Inferior parietal cortex (tissue), 1 donor: Measurements from ENCODE around the gene OR13J1.
"Not testable (repeated sequence)": the region's sequence is repeated elsewhere in the genome, so short reads cannot be mapped to it uniquely, and the experiment has no call there.

ENCODE experiments used
- DNase-seq: peaks from one replicate; pipeline ENCODE4 v3.0.0-alpha.2; 2016; ENCODE audit errors: extremely low spot score

Gene OR13J1

DNA sequence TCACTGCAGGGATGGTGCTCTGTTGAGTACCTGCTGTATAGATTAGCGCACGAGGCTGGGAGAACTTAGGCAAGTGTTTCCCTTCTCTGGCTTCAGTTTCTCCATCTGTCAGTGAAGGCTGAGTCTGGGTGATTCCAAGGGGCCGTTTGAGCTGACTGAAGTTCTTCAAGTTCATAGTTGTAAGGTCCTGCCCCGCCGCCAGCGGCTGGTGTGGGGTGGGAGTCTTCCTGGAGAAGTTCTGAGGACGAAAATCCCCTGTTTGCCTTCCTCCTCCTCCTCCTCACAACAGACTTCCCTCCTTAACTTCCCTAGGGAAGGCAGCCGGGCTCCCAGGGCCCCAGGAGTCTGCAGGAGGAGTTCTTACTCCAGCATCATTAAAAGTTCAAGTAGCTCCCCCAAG is 34.1 kb upstream of the OR13J1 start:
- no peak for DNase-seq

- peak; percentile 71 for DNase-seq
These were observed 32.8 kb upstream of the OR13J1 start for GRCh38 chr9:35903049-35903448.

DNA sequence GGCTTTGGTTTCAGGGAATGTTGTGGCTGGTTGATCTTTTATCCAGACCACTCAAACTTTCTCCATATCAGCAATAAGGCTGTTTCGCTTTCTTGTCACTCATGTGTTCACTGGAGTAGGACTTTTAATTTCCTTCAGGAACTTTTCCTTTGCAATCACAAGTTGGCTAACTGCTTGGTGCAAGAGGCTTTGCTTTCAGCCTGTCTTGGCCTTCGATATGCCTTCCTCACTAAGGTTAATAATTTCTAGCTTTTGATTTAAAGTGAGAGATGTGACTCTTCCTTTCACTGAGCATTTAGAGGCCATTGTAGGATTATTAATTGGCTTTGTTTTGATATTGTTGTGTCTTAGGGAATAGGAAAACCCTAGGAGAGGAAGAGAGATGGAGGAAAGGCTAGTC is 28.8 kb upstream of the OR13J1 start:
- DNase-seq: no peak

DNA sequence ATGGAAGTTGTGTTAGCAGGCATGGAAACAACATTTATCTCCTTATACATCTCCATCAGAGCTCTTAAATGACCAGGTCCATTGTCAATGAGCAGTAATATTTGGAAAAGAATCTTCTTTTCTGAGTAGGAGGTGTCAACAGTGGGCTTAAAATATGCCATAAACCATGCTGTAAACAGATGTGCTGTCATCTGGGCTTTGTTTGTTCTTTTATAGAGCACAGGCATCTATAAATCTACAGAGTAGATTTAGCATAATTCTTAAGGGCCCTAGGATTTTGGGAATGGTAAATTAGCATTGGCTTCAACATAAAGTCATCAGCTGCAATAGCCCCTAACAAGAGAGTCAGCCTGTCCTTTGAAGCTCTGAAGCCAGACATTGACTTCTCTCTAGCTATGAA is 28.1 kb upstream of the OR13J1 start:
- no peak for DNase-seq

- not testable (repeated sequence) for DNase-seq
These were observed 27.3 kb upstream of the OR13J1 start for GRCh38 chr9:35897376-35898099.

DNA sequence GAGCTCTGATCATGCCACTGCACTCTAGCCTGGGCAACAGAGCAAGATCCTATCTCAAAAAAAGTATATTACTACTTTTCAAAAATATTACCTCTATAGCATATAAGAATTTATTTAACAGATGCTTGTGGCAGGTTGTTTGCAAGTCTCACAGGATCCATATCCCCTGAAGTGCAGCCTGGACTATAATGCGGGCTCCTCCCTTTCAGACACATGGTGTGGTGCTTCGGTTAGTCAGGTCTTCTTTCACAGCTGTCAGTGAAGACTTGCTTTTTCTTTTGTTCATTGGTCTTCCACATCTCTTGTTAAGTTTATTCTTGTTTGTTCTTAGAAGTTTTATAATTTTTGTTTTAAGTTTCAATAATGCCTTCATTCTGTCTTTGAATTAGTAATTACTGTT is 26.4 kb upstream of the OR13J1 start:
- DNase-seq: no peak

- no peak for DNase-seq
These were observed 21.9 kb upstream of the OR13J1 start for GRCh38 chr9:35892051-35892450.

- DNase-seq: no peak
These were observed 21.4 kb upstream of the OR13J1 start for GRCh38 chr9:35891646-35892045.

- not testable (repeated sequence) for DNase-seq
These were observed 14.7 kb upstream of the OR13J1 start for GRCh38 chr9:35884908-35885307.

- DNase-seq: no peak
These were observed 12.8 kb upstream of the OR13J1 start for GRCh38 chr9:35882996-35883395.

- peak; percentile 89 for DNase-seq
These were observed 12.2 kb upstream of the OR13J1 start for GRCh38 chr9:35882263-35882848.

DNA sequence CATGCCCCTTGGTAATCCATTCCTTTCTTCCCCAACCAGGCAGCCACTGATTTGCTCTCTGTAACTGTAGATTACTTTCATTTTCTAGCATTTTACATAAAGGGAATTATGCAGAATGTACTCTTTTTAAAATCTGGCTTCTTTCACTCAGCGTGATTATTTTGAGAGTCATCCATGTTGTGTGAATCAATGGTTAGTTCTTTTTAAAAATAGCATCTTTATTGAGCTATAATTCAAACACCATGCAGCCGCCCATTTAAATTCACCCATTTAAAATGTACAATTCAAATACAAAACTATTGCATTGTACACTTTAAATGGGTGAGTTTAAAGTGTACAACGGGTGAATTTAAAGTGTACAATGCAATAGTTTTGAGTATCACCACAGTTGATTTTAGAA is 2.3 kb upstream of the OR13J1 start:
- DNase-seq: no peak

- no peak for DNase-seq
These were observed 1.3 kb upstream of the OR13J1 start for GRCh38 chr9:35871545-35871944.

- DNase-seq: no peak
These were observed 482 bp downstream of the OR13J1 start for GRCh38 chr9:35869621-35870216.

DNA sequence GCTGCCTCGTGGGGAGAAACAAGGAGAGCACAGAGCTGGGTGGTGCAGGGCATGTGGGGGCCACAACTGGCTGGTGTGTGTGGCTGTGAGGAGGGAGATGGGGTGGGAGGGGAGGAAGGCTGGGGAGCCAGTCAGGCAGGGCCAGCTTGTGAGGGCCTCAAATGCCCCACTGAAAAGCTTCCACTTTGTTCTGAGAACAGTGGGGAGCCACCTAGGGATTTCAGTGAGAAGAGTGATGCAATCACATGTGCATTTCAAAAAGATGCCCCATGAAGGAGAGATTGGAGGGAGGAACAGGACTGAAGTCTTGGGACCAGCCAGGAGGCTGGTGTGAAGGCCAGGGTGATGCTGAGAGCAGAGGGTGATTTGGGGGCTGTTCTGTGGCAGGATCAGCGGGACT is 1.3 kb downstream of the OR13J1 start:
- DNase-seq: no peak

- no peak for DNase-seq
These were observed 2.7 kb downstream of the OR13J1 start for GRCh38 chr9:35867538-35867937.

GRCh38 chr9:35864695-35865255 is 5.4 kb downstream of the OR13J1 start:
- DNase-seq: no peak

GRCh38 chr9:35863583-35863982 is 6.6 kb downstream of the OR13J1 start:
- no peak for DNase-seq

GRCh38 chr9:35862328-35862727 is 7.9 kb downstream of the OR13J1 start:
- DNase-seq: no peak

DNA sequence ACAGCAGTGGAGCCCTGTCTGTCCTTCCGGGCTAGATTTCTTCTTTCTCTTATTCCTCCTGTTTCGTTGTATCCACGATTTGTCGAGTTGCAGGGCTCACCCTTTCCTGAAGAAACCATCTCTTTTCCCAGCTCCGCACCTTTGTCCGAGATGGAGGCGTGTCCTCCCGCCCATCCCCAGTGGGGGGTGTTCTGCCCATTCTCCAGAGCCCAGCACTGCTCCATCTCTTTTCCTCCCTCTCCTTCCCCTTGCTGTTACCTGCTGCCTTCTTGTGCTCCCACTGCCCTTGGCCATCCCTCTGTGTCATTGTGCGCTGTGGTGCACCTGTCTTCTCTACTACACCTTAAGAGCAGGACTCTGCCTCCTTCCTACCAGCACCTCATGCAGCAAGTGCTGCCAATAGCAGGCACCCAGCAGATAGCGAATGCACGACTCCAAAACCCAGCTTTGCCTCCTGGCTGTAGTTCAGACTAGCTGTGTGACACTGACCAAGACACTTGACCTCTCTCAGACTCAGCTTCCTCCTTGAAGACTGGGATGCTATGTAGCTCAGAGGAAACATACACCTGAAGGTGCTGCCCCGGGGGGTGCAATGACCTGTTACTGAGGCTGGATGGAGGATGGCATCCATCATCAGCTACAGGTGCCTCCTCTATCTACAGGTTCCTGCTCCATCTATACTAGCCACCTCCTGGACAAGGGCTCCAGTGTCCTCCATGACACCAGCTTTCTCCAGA is 8.9 kb downstream of the OR13J1 start:
- DNase-seq: no peak

GRCh38 chr9:35859990-35860339 is 10.2 kb downstream of the OR13J1 start:
- DNase-seq: no peak

DNA sequence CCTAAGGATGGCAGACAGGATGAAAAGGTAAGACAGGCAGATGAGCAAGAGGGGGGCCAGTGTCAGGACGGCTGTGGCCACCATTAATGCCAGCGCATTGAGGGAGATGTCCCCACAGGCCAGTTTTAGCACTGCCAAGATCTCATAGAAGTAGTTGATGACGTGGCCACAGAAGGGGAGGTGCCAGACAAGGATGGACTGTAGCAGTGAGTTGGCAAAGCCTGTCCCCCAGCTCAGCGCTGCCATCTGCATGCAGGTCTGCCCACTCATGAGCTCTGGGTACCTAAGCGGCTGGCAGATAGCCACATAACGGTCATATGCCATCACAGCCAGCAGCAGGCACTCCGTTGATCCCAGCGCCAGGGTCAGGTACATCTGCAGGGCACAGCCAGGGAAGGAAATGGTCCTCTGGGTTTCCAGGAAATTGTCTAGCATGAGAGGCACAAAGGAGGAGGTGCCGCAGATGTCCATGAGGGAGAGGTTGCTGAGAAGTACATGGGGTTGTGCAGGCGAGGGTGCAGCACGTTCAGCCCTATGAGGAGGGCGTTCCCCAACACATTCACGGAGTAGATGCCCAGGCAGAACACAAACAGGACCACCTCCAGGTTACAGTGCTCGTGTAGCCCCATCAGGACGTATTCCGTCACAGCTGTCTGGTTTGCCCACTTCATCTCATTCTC is 10.8 kb downstream of the OR13J1 start:
- no peak for DNase-seq
